ENCODE measurements around the gene LDHAL6B.

Gene LDHAL6B

GRCh38 chr15:59221511-59222505, 15.2 kb downstream of the LDHAL6B start:
- FAIRE-seq, result no peak

GRCh38 chr15:59222906-59223550, 16.4 kb downstream of the LDHAL6B start:
- no peak for FAIRE-seq

GRCh38 chr15:59223736-59224135, 17.1 kb downstream of the LDHAL6B start:
- FAIRE-seq, result no peak

- FAIRE-seq, result no peak
Measured at GRCh38 chr15:59224474-59224873, 17.8 kb downstream of the LDHAL6B start.

- no peak for FAIRE-seq
Measured at GRCh38 chr15:59227021-59227420, 20.4 kb downstream of the LDHAL6B start.

GRCh38 chr15:59229015-59229414, 22.4 kb downstream of the LDHAL6B start:
- FAIRE-seq, result no peak

GRCh38 chr15:59229453-59229852, 22.8 kb downstream of the LDHAL6B start:
- FAIRE-seq, result no peak

GRCh38 chr15:59230531-59231055, 23.9 kb downstream of the LDHAL6B start:
- FAIRE-seq, result no peak

GRCh38 chr15:59232476-59232875, 25.8 kb downstream of the LDHAL6B start:
- FAIRE-seq, result no peak

GRCh38 chr15:59236394-59236793, 29.8 kb downstream of the LDHAL6B start:
- no peak for FAIRE-seq

GRCh38 chr15:59237119-59237855, 30.6 kb downstream of the LDHAL6B start:
- no peak for FAIRE-seq

GRCh38 chr15:59237924-59238331, 31.3 kb downstream of the LDHAL6B start:
- no peak for FAIRE-seq

- FAIRE-seq, result no peak
Measured at GRCh38 chr15:59240036-59240435, 33.4 kb downstream of the LDHAL6B start.

GRCh38 chr15:59242649-59243048, 36.0 kb downstream of the LDHAL6B start:
- no peak for FAIRE-seq

GRCh38 chr15:59243622-59244021, 37.0 kb downstream of the LDHAL6B start:
- no peak for FAIRE-seq

- FAIRE-seq, result no peak
Measured at GRCh38 chr15:59244337-59244736, 37.7 kb downstream of the LDHAL6B start.

- FAIRE-seq, result no peak
Measured at GRCh38 chr15:59245559-59245958, 38.9 kb downstream of the LDHAL6B start.

GRCh38 chr15:59247364-59247763, 40.7 kb downstream of the LDHAL6B start:
- no peak for FAIRE-seq

- no peak for FAIRE-seq
Measured at GRCh38 chr15:59249816-59250215, 43.2 kb downstream of the LDHAL6B start.

GRCh38 chr15:59250249-59250648, 43.6 kb downstream of the LDHAL6B start:
- FAIRE-seq, result no peak

GRCh38 chr15:59251001-59251845, 44.6 kb downstream of the LDHAL6B start:
- FAIRE-seq, result no peak

- no peak for FAIRE-seq
Measured at GRCh38 chr15:59252137-59252536, 45.5 kb downstream of the LDHAL6B start.

All from A204.1 (cell line).